ENCODE measurements around the gene TMEM170B.

The TMEM170B gene

DNA sequence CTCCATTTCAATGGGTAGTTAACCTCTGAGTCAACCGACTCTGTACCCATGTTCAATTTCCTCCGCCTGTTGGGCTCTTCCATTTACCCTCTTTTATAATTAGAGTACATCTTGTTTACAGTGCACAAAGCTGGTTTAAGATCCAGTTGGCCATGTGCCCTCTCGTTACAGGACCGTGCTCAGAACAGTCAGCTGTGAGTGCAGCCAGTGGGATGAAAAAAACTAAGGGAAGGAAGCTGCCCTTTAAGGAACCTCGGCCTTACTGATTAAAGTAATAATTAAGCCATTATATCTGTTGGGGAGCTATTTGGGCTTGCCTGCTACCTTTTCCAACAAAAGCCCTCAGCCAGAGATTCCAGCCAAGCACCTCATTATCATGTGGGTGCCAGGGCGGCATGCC is 68.8 kb downstream of the TMEM170B start:
- Histone ChIP-seq H3K4me1 (no peaks in the 10 kb centered on the region), H3K9me3 (no peaks in the 10 kb centered on the region), H3K27me3 (no peaks in the 10 kb centered on the region), H3K4me3 (ENCODE audit: low read depth, low read length) (no peak overlapping the region), H3K36me3 (no peaks in the 10 kb centered on the region)
- TF ChIP-seq, protein P1, sequence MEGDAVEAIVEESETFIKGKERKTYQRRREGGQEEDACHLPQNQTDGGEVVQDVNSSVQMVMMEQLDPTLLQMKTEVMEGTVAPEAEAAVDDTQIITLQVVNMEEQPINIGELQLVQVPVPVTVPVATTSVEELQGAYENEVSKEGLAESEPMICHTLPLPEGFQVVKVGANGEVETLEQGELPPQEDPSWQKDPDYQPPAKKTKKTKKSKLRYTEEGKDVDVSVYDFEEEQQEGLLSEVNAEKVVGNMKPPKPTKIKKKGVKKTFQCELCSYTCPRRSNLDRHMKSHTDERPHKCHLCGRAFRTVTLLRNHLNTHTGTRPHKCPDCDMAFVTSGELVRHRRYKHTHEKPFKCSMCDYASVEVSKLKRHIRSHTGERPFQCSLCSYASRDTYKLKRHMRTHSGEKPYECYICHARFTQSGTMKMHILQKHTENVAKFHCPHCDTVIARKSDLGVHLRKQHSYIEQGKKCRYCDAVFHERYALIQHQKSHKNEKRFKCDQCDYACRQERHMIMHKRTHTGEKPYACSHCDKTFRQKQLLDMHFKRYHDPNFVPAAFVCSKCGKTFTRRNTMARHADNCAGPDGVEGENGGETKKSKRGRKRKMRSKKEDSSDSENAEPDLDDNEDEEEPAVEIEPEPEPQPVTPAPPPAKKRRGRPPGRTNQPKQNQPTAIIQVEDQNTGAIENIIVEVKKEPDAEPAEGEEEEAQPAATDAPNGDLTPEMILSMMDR (IDR thresholded peaks at IDR 0.05; ENCODE audit: low read depth, low read length) = no peak
- no peak for DNase-seq

DNA sequence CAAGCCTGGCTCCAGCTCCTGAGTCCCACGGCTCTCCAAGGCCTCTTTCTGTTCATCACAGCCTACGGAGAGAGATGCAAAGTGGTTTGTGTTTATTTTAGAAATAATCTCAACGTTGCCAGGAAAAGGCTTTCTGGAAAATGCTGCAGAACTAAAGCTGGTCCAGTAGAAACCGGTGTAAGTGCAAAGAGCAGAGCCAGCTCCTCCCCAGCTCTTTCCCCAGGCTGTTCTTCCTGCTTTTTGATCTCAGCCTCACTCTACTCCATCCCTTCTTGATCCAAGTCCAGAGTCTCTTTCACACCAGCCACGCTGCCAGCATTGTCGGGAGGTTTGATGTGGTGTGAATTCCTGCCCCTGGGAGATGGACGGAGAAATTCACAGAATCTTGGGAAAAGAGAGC is 69.8 kb downstream of the TMEM170B start:
- H3K4me3 ChIP-seq (ENCODE audit: low read depth, low read length) = no peak overlapping the region
- DNase-seq = no peak
- H3K4me1 ChIP-seq = no peaks in the 10 kb centered on the region

DNA sequence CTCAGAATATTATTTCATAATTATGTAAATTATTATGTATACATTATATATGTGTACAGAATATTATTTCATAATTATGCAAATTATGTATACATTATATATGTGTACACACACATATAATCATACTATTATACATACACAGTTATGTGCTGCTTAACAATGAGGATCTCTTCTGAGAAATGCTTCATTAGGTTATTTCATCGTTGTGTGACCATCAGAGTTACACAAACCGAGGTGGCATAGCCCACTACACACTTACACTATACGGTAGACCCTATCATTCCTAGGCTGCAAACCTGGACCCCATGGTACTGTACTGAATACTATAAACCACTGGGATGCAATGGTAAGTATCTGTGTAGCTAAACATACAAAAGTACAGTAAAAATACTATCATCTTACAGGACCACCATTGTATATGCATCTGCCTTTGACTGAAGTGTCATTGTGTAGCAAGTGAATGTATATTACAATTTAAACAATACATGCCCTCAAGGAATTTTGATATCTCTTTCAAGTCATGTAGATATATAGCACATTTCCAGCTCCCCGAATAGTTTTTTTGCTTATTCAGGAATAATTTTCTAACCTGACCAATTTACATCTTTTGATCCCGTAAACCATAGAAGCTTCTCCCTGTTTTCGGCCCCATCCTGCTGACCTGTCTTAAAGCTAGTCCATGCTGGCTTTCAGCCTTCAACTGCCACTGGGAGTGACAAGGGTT is 71.2 kb downstream of the TMEM170B start:
- no peak for DNase-seq
- no peaks in the 10 kb centered on the region for H3K4me1 ChIP-seq
- H3K27me3 ChIP-seq = no peaks in the 10 kb centered on the region
- TF ChIP-seq, protein P1 (IDR thresholded peaks at IDR 0.05; ENCODE audit: low read depth, low read length) = no peak
- no peak overlapping the region for H3K4me3 ChIP-seq (ENCODE audit: low read depth, low read length)
- no peaks in the 10 kb centered on the region for H3K9me3 ChIP-seq
- no peaks in the 10 kb centered on the region for H3K36me3 ChIP-seq

More for the DNA sequence above, 69.8 kb downstream of the TMEM170B start:
- TF ChIP-seq, protein P1 (IDR thresholded peaks at IDR 0.05; ENCODE audit: low read depth, low read length) = no peak
- H3K27me3 ChIP-seq = no peaks in the 10 kb centered on the region
- no peaks in the 10 kb centered on the region for H3K36me3 ChIP-seq
- H3K9me3 ChIP-seq = no peaks in the 10 kb centered on the region

DNA sequence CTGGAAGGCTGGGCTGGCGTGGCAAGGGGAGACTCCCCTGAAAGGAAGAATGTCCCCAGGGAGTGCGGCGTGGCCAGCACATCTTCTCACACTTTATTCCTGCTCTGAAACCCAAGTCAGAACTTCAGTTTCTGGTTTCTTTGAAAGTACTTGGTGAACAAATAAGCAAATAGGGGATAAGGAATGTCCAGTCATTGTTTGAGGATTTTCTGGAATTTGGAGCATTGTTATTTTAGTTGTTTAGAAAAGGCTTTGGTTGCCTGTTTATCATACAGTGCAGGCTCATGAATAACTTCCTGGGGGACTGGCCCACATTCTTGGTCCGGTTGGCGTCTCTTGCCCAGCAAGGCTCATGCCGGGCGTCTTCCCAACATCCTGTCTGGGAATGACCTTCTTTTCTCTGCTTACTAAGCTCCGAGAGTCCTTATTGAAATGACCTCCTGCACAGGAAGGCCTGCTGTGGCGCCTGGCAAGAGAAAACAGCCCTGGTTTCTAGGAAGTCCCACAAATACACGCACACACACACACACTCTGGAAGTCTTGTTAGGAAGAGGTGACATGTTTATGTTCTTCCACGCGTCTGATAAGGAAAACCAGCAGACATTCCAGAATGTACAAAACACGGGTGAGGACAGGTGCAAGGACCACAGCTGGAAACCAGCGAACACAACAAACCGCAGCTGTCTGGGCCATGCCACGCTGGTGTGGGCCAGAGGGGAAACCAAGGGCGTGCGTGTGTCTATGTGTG is 71.9 kb downstream of the TMEM170B start:
- DNase-seq = no peak
- no peak overlapping the region for H3K4me3 ChIP-seq (ENCODE audit: low read depth, low read length)
- TF ChIP-seq, protein P1 (IDR thresholded peaks at IDR 0.05; ENCODE audit: low read depth, low read length) = no peak
- H3K36me3 ChIP-seq = no peaks in the 10 kb centered on the region
- no peaks in the 10 kb centered on the region for H3K4me1 ChIP-seq
- no peaks in the 10 kb centered on the region for H3K27me3 ChIP-seq
- no peaks in the 10 kb centered on the region for H3K9me3 ChIP-seq

DNA sequence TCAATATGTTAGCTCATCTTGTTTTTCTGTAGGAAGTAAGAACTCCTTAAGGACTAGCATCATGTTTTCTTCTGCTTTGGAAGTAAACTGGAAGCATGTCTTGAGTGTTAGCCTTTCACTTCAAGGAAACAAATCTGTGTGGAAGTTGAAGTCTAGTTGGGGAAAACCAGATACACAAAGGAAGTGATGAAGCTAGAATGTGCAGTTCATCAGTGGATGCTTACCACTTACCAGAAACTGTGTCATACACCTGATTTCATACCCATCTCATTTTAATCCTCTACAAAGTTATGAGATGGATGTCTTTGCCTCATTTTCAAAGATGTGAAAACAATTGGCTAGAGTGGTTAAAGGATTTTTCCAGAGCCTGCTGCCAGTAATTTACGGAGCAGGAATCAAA is 75.8 kb downstream of the TMEM170B start:
- H3K36me3 ChIP-seq = no peaks in the 10 kb centered on the region
- no peaks in the 10 kb centered on the region for H3K9me3 ChIP-seq
- TF ChIP-seq, protein P1 (IDR thresholded peaks at IDR 0.05; ENCODE audit: low read depth, low read length) = no peak
- no peak for DNase-seq
- no peaks in the 10 kb centered on the region for H3K27me3 ChIP-seq
- H3K4me1 ChIP-seq = no peaks in the 10 kb centered on the region
- no peak overlapping the region for H3K4me3 ChIP-seq (ENCODE audit: low read depth, low read length)

DNA sequence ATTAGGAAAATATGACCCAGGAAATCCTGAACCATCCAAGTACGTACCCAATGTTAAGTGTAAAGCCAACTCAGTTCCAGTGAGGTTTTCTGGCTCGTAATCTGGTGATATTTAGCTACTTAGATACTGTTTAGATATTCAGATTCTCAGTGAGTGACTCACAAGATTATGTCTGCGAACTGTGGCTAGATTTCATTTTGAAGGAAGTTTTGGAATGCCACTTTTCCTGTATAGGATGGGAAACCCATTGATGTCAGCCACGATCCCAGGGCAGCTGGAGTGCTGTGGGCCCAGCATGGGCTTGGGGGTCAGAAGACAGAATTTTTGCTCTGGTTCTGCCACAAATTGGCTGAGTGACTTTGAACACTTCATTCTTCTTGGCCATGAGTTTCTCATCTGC is 76.3 kb downstream of the TMEM170B start:
- Histone ChIP-seq H3K4me3 (ENCODE audit: low read depth, low read length) (no peak overlapping the region), H3K4me1 (no peaks in the 10 kb centered on the region), H3K27me3 (no peaks in the 10 kb centered on the region), H3K36me3 (no peaks in the 10 kb centered on the region), H3K9me3 (no peaks in the 10 kb centered on the region)
- DNase-seq = no peak
- TF ChIP-seq, protein P1 (IDR thresholded peaks at IDR 0.05; ENCODE audit: low read depth, low read length) = no peak
